Endothelial cell (in vitro differentiated cells): ENCODE results near the gene CKAP4. TPM values are rescaled to one million over a fixed set of nuclear protein-coding genes. Genes with fewer than 3 reads are reported as not detected.

ENCODE experiments used
- DNase-seq: peaks from one replicate; pipeline ENCODE4 v3.0.0; 2021; ENCODE audit warnings: low spot score
- H3K27ac Mint-ChIP-seq: one replicate; pipeline ENCODE4 v1.8.0; 2021; ENCODE audit warnings: mixed read lengths, inconsistent platforms; ENCODE audit not compliant: unreplicated experiment
- H3K27me3 Mint-ChIP-seq: one replicate; pipeline ENCODE4 v1.8.0; 2021; ENCODE audit warnings: mild to moderate bottlenecking, moderate library complexity, mixed read lengths, inconsistent platforms; ENCODE audit not compliant: unreplicated experiment
- H3K36me3 Mint-ChIP-seq: one replicate; pipeline ENCODE4 v1.8.0; 2021; ENCODE audit warnings: mild to moderate bottlenecking, low read depth, mixed read lengths, inconsistent platforms; ENCODE audit not compliant: unreplicated experiment
- H3K4me1 Mint-ChIP-seq: one replicate; pipeline ENCODE4 v1.8.0; 2021; ENCODE audit warnings: mild to moderate bottlenecking, mixed read lengths, inconsistent platforms; ENCODE audit not compliant: unreplicated experiment
- H3K4me3 Mint-ChIP-seq: one replicate; pipeline ENCODE4 v1.8.0; 2021; ENCODE audit warnings: mild to moderate bottlenecking, mixed read lengths, inconsistent platforms; ENCODE audit not compliant: unreplicated experiment
- H3K9me3 Mint-ChIP-seq: one replicate; pipeline ENCODE4 v1.8.0; 2021; ENCODE audit warnings: mixed read lengths, inconsistent platforms; ENCODE audit not compliant: unreplicated experiment
- total RNA-seq: library from RNA; stranded (reverse); fragmentation: NEBNext Ultra II Directional; extraction: Animal tissue kit (Norgen Biotek cat#: 25700); gene quantifications from one replicate; pipeline ENCODE4 v1.2.1, GENCODE V29; 2021; ENCODE audit not compliant: unreplicated experiment
- TF ChIP-seq, protein P1 (sequence below): fragments of 200-600 bp; sonication (generic); IDR thresholded peaks from one replicate; pipeline ENCODE4 v1.5.0; 2021; ENCODE audit warnings: antibody characterized with exemption; ENCODE audit not compliant: unreplicated experiment

The CKAP4 gene
- total RNA-seq, 1 donor from 2014 or later: 76.7 TPM

DNA sequence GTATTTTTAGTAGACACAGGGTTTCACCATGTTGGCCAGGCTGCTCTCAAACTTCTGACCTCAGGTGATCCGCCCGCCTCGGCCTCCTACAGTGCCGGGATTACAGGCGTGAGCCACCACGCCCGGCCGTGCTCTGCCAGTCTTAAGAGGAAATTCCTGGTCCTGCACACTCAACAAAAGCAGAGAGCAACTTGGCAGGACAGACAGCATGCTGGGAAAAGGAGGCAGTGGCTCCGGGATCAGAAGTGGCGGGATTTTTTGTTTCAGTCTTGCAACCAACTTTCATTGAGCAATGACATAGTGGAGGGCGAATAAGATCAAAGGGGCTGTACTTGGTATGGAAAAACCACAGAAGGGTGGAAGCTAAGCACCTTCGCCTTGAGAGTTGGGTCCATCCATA, 2.1 kb downstream of the CKAP4 start:
- H3K36me3 Mint-ChIP-seq: peaks cover 4% of the 10 kb centered on the region
- TF ChIP-seq, protein P1, sequence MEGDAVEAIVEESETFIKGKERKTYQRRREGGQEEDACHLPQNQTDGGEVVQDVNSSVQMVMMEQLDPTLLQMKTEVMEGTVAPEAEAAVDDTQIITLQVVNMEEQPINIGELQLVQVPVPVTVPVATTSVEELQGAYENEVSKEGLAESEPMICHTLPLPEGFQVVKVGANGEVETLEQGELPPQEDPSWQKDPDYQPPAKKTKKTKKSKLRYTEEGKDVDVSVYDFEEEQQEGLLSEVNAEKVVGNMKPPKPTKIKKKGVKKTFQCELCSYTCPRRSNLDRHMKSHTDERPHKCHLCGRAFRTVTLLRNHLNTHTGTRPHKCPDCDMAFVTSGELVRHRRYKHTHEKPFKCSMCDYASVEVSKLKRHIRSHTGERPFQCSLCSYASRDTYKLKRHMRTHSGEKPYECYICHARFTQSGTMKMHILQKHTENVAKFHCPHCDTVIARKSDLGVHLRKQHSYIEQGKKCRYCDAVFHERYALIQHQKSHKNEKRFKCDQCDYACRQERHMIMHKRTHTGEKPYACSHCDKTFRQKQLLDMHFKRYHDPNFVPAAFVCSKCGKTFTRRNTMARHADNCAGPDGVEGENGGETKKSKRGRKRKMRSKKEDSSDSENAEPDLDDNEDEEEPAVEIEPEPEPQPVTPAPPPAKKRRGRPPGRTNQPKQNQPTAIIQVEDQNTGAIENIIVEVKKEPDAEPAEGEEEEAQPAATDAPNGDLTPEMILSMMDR: no peak
- peaks cover 13% of the 10 kb centered on the region for H3K4me1 Mint-ChIP-seq
- H3K27ac Mint-ChIP-seq: no peak overlapping the region
- H3K27me3 Mint-ChIP-seq: no peaks in the 10 kb centered on the region
- no peaks in the 10 kb centered on the region for H3K9me3 Mint-ChIP-seq
- H3K4me3 Mint-ChIP-seq: peak overlapping the region; percentile 70
- DNase-seq: no peak

DNA sequence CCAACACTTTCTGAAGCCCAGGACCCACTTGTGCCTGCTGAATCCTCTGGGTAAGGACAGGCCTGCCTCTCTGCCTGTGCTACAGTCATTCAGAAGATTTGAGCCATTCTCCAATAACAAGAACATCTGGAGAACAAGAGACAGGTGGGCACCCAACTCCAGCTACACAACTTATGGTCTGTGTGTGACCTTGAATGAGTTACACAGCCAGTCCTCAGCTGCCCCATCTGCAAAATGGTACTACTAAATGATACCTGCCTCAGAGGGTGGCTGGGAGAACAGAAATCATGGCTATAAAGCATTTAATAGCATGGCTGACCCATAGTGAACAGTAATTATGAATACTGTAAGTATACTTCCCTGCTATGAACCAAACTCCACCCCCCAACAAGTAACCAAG, 4.2 kb downstream of the CKAP4 start:
- Mint-ChIP-seq H3K27me3 (no peaks in the 10 kb centered on the region), H3K9me3 (no peaks in the 10 kb centered on the region), H3K4me3 (no peak overlapping the region), H3K36me3 (peaks cover 14% of the 10 kb centered on the region), H3K27ac (no peak overlapping the region), H3K4me1 (peaks cover 5% of the 10 kb centered on the region)
- no peak for DNase-seq
- TF ChIP-seq, protein P1: no peak

DNA sequence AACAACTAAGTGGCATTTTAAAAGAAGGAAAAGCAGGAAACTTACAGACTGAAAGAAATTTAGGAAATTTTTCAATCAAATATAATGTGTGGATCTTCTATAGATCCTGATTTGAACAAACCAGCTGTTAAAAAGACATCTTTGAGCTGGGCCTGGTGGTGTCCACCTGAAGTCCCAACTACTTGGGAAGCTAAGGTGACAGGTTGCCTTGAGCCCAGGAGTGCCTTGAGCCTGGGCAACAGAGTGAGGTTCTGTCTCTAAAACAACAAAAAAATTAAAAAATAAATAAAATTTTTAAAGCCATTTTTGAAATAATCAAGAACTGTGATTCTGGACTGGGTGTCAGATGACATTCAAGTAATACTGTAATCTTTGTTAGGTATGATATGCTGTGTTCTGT, 7.0 kb downstream of the CKAP4 start:
- DNase-seq: no peak
- Mint-ChIP-seq H3K27me3 (peaks cover 3% of the 10 kb centered on the region), H3K9me3 (no peaks in the 10 kb centered on the region), H3K4me1 (peaks cover 2% of the 10 kb centered on the region), H3K36me3 (peaks cover 18% of the 10 kb centered on the region), H3K4me3 (no peak overlapping the region), H3K27ac (no peak overlapping the region)
- TF ChIP-seq, protein P1: no peak

DNA sequence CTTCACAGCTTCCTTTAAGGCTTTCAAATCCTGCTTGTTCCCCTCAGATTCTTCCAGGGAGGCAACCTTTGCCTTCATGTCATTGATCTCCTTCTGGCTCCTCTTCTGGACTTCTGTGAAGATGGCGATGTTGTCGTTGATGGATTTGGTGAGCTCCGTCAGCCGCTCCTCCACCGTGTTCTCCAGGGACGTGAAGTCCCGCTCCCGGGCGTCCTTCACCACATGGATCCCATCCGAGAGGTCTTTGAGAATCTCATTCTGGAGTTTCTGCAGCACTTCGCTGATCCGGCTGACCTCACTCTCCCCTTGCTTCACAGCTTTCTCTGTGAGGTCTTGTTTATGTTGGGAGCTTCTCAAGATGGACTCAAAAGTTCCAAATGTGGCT, 7.9 kb downstream of the CKAP4 start:
- Mint-ChIP-seq H3K4me1 (no peaks in the 10 kb centered on the region), H3K36me3 (peaks cover 15% of the 10 kb centered on the region), H3K27me3 (peaks cover 6% of the 10 kb centered on the region), H3K4me3 (peak overlapping the region; percentile 65), H3K9me3 (no peaks in the 10 kb centered on the region), H3K27ac (peak overlapping the region; percentile 13)
- no peak for DNase-seq
- TF ChIP-seq, protein P1: no peak

DNA sequence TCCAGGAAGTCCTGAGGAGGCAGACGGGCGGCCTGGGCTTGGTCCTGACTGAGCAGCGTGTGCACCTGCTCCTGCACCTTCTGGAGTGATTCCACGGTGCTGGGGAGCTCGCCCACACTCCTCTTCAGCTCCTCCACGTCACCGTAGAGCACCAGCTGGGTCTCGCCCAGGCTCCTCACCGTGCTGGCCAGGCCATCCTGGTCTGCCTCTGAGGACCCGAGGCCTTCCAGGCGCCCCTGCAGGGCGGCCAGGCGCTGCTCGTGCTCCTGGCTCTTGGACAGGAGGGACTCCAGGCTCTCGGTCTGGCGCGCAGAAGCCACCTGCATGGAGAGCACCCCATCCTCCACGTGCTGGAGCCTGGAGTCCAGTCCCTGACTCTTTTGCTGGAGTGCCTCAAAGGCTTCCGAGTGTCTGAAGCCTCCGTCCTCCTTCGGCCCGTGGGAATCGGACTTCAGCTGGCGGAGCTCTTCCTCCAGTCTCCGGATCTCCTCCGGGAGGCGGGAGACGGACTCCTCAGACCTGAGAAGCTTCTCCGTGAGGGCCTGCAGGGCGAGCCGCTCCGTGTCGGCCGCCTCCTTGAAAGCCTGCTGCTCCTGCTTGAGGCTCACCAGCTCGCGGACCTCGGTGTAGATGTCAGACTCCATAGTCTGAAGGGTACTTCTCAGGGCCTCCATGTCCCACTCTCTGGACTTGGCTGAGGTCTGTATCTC, 8.4 kb downstream of the CKAP4 start:
- H3K9me3 Mint-ChIP-seq: no peaks in the 10 kb centered on the region

More for the DNA sequence above, 8.4 kb downstream of the CKAP4 start:
- H3K36me3 Mint-ChIP-seq: peaks cover 14% of the 10 kb centered on the region
- peaks cover 6% of the 10 kb centered on the region for H3K27me3 Mint-ChIP-seq
- no peak for DNase-seq
- no peak overlapping the region for H3K4me3 Mint-ChIP-seq
- H3K4me1 Mint-ChIP-seq: no peaks in the 10 kb centered on the region
- no peak overlapping the region for H3K27ac Mint-ChIP-seq
- TF ChIP-seq, protein P1: no peak
